NCI-H1930 (cell line): ENCODE data around the gene C6orf89.
A peak's percentile ranks its signal among the peaks of the same experiment; 100 is the strongest.

Source experiments
- DNase-seq, 2 experiments: peaks; one replicate each; lab custom pipeline; 2025; lab: John Stamatoyannopoulos, UW

C6orf89 gene, protein sequence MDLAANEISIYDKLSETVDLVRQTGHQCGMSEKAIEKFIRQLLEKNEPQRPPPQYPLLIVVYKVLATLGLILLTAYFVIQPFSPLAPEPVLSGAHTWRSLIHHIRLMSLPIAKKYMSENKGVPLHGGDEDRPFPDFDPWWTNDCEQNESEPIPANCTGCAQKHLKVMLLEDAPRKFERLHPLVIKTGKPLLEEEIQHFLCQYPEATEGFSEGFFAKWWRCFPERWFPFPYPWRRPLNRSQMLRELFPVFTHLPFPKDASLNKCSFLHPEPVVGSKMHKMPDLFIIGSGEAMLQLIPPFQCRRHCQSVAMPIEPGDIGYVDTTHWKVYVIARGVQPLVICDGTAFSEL

DNA sequence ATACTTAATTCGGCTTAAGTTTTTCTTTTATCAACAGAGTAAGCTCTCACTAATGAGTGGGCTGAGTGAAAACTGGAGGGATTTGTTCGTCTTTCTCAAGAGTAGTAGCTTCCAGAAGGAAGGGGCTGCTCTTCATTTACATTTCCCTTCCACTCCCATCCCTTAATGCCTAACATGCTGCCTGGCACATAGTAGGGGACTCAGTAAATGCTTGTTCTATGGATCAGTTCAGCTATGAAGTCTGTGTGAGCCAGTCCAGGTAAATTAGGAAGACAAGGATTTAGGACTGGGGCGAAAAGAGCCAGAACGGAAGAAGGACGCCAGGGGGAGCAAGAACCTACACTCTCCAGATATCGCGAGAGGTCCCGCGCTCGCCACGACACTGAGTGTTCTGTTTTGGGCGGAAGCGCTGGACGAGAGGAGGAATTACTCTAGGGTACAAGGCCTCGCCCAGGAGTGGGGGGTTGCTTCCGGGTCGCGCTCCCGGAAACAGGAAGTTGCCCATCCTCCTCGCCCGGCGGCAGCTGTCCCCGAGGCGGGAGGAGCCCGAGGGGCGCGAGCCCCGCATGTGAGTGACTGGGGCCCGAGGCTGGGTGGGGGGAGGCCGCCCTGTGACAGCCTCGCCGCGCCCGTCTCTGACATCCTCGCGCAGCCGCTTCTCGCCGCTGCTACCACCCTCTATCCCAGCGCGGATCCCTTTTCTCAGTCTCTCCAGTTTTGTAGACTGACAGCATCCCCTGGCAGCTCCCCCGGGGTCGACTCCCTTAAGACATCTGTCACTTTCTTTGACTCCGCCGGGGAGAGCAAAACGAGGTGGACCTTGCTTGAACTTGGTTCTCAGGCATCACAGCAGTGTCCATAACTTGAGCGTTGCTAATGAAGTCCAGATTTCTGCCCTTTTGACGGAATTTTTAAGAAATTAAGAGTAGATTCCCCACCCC lies at the start of gene C6orf89:
Gene C6orf89, plus strand, starts transcription at position 492 of the 941 bp plus-strand sequence. CDS start 13,493 bp downstream, outside the sequence.
- DNase-seq = peak; percentile 96 to 98

DNA sequence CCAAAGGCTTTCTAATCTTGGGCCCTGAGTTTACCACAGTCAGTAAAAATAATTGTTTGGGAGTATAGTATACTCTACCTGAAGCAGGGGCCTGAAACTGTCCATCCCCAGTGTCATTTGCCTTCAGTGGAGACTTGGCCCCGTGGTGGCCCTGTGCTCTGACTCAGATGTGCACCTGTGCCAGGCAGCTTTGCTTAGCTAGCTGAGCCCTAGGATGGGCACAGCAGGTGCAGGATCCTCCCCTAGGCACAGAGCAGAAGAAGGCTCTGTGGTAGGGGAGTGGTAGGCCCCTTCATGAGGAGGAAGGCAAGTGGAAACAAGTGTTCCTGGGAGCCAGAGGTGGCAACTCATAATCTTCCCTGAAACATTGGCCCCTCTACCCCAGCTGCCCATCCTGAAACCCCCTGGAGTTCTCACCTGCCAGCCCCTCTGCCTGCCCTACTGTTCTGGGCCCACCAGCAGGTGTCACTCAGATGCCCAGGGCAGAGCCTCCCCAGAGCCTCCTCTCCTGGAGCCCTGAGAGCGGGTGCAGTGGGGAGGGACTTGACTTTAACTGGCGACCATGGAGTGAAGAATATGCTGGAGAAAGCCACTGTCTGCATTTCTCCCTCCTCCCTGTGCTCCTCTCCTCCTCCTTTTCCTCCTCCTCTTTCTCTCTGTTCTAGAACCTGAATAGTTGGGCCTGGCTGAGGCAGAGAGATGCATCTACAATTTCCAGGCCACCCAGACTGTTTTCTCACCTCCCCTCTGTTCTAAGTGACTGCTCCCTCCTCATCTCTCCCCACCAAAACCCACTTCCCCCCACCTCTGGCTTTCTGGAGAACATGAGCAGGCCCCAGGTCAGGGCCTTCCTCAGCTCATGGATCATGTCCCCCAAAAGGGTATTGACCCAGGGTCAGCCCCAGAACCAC lies 49.4 kb upstream of the C6orf89 start:
- no peak for DNase-seq

DNA sequence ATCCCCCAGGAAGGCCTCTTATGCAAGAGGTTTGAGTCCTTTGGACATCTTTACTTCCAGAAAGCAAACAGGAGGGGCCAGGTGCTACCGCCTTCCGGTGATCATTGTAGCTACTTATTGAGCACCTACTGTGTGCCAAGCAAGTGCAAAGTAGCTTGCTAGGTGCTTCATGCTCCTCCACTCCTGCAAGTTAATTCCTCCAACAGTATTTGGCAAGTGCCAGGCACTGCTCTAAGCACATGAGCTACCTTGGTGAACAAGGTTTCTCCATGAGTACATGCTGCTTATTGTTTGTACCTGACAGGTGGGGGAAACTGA lies 48.8 kb upstream of the C6orf89 start:
- DNase-seq = no peak

DNA sequence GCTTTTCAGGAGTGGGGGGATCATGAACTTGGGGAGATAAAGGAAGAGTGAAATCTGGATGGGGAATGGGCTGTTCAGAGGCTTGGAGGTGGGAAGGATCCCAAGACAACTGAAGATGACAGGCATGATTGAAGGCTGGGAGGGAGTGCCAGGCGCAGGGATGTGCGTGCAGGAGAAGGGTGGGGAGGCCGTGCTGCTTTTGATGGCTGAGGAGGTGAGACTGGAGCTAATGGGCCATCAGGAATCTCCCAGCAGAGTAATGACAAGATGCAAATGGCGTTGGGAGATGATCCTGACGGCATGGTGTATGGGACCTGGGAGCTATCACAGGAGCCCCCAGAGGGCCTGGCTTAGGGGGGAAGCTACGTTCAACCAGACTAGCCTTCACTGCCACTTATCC lies 48.1 kb upstream of the C6orf89 start:
- DNase-seq = no peak

DNA sequence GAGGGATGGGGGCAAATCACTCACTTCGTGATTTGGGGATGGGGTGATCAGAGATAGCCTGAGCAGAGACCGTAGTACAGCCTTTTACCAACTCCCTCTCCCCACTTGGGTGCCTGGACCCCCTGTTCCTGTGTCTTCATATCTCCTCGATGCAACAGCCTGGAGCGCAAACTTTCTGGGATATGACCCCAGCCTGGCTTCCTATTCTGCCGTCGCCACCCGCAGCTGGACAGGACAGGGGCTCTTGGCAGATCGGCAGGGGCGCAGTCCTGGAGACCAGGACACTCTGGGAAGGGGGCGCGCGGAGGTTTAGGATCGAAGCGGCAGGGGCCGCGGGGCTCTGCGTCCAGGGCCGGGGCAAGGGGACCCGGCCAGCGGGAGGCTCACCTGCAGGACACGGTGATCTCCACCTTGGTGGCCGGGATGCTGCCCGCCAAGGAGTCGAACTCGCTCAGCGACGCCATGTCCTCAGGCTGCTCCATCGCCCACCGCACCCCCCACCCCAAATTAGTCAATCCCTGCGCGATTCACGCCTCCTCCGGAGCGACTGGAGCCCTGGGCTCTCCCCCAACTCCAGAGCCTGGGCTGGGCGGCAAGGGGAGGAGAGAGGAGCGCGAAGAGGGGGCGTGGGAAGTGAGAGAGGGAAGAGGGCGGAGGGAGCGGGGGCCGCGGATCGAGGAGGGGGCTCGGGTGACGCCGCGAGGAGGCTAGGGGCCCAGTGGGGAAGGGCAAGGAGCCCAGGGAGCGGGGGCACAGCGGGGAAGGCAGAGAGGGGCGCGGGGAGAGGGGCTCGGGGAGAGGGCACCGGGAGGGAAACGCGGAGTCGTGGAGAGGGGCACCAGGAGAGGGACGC lies 46.6 kb upstream of the C6orf89 start, which contains the start of gene CPNE5:
Gene CPNE5, minus strand, starts transcription at position 549 of the 853 bp plus-strand sequence. Its CDS starts 67 bp downstream, at position 482.
- DNase-seq = no peak

DNA sequence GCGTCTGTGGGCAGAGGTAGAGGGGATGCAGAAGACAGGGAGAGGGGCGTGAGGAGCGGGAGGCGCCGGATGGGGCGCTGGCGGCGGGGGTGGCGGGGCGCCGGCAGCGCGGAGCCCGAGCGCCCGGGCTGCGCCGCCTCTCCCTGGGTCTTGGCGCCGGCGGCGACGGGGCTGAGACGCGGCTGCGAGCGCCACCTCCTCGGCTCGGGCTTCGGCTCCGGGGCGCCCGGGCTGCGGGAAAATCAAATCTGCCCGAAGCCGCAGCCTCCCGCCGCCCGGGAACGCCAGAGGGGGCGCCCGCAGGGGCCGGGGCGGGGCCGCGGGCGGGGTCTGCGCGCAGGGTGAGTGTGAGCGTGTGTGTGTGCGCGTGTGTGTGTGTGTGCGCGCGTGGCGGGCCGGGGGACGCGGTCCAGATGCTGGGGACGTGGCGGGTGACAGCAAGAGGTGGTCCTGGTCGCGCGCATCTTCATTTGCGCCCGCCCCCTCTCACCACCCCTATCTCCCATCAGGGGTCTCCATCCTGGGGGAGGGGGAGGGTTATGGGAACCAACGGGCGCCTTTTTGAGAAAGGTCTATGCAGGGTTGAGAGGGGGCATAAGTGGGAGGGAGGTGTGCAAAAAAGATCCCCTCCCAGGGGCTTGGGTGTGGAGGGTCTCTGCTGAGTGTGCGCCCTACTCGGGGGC lies 45.9 kb upstream of the C6orf89 start:
- DNase-seq = peak; percentile 40 to 62

DNA sequence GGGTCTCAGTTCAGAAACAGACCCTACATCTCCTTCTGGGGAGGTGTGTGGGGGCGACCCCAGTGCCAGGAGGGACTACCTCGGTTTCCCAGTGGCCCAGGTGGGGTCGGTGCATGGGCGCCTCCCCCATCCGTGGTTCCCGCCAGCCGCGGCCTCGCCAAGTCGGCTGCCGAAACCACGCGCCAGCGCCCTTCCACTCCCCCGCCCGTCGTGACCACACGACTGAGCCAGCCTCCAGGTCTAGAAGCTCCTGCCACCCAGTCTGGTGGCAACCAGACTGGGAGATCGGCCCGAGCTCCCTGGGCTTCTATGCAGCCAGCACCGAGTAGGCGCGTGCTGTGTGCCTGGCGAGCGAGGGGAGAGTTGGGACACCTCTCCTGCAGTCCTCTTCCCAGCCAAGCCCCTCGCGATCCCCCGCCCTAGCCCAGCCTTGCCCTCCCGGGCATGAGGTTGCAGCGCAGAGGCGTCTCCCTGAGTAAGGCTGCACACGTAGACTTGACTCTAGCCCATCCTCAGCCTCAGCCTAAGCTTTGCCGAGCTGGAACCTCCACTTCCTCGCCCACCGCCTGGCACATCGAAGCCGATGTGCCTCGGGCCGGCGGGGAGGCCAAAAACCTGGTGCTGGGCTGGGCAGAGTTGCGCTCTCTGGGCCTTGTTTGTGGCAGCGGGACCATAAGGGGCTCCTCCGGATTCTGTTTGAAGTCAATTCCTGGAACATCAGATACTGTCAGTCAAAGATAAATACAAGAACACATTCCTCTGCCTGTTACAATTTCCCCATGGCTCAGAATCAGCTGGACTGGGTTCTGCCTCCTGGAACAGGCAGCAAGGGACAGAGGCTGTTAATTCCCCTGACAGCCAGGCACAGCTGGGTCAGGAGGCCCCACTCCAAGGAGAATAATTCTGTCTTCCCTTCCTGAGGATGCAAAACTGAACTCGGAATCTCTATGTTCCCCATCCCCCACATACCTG lies 45.0 kb upstream of the C6orf89 start:
- no peak for DNase-seq

DNA sequence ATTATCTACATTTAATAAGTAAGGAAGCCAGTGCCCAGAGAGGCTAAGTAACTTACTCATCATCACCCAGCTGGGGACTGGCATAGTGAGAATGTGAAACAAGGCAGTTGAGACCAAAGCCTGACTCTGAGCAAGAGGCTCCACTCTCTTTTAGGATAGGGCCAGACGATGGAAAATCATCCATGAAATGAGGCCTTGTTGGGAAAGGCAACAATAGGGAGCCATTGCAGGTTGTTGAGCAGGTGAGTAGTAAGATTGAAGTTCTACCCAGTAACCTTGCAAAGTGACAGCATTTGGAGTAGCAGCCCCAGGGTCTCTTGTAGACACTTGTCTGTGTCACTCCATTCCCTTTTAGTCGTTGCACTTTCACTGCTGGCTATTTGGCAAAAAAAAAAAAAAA lies 44.0 kb upstream of the C6orf89 start:
- DNase-seq = no peak

DNA sequence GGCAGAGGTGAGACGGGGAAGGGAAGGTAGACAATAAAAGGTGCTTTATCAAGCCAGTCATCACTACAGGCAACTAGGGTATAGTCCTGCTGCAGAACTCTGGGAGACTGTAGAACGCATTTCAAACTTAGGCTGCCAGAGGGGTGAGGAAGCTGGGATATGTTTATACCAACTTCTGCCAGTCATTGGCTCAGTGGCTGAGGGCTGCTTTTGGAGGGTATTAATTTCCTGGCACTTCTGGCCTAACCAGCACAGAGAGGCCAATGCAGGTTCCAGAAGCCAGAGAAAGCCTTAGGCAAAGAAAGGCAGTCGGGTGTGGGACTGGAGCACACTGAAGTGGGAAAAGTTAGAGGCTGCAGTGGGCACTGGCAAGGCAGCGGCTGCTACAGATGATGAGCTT lies 42.6 kb upstream of the C6orf89 start:
- DNase-seq = no peak

DNA sequence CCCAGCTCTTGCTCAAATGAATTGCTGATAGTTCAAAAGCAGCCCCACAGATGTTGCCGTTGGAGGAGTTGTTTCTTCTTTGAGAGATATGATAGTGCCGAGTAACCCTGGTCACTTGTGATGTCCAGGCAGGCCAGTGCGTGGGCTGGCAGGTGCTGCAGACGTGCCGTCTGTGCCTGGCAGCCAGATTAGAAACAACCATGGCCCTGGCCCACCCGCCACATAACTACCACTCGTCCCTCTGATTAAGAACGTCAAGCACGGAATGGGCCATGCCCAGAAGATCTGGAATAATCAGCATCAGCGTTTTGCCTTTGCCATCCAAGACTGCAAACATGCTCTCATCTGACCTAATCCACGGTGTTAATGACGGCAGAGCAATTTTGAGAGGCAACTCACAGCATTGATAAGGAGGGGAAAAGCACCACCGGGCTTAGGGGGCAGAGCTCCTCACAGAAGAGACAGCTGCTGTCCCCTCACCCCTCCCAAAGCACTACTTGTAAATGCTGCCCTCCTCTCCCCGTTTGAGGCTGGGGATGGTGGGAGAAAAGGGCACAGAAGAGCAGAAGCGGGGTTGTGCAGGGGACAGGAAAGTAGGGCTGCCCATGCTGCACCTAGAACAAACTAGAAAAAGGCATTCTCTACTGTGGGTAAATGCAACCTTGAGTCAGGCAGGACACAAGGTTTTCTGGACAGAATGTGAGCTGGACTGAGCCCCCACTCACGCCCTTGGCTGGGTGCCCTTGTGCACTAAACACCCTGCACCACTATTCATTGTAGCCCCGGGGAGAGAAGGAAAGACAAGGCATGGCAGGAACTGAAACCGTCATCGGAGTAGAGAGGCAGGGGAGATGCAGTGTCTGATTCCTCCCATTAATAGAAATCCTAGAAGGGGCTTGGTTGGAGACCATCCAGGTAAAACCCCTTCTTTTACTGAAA lies 41.3 kb upstream of the C6orf89 start:
- DNase-seq = no peak

DNA sequence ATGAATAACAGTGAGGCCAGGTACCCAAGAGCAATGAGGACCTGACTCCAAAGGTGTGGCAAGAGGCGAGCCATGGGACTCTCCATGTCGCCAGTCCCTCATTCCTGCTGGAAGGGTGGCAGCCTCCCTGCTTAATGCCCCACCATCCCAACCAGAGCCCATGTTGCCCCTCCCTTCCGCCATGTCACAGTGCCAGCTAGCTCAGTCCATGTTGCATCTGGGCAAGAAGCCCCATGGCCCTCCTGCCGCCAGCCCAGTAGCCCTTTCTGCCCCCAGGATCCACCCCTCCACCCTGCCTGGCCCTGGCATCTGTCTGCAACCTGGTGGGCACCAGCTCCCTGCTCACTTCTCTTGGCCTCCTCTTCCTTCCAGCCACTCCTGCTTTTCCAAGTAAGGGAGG lies 40.5 kb upstream of the C6orf89 start:
- no peak for DNase-seq

DNA sequence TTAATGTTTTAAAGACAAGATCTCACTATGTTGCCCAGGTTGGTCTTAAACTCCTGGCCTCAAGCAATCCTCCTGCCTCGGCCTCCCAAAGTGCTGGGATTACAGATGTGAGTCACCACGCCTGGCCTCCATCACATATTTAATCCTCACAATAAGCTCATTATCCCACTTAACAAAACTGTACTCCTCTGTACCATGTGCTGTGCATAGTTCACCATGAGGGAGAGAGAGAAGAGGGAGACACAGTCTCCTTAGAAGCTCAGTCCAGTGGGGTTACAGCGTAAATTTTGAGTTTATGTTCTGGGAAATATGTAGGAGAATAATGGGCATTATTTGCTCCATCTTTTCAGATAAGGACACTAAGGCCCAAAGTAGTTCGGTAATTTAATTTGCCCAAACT lies 38.6 kb upstream of the C6orf89 start:
- DNase-seq = no peak

DNA sequence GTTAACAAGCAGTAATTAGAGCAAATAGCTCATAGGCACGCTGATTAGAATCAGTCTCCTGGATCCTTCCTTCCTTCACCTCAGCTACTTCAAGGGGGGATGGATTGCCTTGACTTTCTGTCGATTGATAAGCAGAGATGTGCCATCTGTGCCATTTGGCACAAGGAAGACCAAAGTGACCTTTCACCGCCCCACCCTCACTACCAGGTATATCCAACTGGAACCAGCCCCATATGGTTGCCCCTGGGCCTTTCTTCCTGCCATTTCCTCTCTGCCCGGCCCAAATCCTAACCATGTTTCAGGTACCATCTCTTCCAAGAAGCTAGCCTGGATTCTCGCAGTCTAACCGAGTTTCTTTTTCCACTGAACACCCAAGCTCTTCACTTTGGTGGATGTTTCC lies 37.8 kb upstream of the C6orf89 start:
- DNase-seq = no peak

DNA sequence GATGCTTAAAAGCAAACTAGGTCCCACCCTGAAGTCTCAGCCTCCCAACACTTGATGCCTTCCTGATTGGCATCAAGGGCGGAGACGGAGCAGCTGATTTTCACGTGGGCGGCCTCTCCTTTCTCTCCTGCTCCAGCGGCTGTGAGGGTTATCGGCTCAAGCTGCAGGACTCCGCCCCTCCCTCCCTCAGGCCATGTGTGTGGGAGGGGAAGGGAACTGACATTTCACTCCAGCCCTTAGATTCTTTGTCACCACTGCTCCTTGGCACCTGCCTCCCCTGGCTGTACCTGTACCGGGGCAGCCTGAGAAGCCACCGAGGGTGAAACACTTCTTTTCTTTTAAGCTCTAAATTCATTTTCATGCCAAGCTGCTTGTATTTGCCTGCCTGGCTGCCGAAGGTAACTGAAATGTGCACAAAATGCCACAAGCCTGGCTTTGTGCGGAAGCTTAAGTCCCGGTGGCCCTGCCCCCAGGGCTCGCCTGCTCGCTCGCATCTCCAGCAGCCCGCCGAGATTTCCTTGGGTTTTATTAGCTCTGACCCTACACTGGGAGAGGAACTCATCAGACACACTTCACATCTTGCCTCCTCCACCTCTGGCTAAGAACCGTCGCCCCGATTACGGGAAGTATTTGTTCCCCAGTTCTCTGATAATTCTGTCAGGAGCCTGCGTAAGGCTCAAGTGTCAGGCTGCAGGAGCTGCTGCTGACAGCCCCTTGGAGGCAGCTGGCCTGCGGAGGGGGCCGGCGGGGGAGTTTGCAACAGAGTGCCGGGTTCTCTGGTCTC lies 36.9 kb upstream of the C6orf89 start:
- no peak for DNase-seq

DNA sequence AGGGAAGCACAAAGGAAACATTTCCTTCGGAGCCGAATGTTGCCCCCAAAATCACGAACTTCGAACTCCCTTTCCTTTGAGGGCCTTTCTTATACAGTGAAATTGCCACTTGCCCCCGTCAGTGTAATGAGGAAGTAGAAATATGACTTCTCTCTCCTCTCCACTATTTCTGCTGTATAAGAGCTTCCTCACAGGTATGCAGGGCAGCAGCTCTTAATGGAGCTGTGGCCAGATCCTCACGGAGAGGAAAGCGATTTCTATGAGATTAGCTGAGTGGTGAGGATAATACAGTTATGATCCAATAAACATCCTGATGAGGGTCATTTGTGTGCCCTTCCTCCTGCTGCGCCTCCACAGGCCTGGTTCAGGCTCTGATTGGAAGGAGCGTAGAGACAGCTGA lies 35.7 kb upstream of the C6orf89 start:
- no peak for DNase-seq

DNA sequence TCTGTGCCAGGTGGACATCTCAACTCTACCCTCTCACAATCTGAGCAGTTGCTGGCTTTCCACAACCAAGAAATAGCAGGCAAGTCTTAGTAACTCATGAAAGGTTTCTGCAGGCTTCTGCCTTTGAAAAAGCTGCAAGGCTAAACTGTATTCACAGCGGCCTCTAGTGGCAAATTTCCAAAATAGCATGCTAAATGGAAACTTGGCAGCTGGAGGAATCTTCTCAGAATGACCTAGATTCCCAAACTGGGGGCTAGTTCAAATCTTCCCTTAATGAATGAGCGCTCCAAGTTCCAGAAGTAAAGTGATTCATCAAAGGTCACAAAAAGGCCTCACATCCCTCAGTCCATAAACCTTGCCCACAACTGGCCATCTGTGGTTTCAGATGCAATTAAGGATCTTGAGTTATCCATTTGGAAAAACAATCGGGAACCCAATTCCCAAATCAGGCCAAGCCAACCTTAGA lies 34.6 kb upstream of the C6orf89 start:
- DNase-seq = peak in 1 of 2 experiments; percentile 49

DNA sequence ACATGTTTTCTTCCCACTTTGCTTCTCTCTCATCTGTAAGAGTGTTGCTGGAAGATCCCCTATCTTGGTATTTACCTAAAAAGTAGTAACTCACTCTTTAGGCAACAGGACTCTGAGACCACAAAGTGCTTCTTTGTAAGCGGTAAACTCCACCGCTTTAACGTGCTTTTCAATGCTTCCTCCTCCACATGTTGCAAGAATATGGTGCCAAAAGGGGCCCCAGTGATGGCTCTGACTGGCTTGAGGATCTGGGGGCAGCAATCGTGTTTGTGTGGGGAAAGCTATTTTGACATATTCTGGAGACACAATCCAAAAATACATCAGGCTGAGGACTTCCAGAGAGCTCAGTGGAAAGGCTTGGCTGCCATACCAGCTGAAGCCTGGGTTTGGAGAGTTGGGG lies 34.1 kb upstream of the C6orf89 start:
- no peak for DNase-seq
